GM12878 (cell line): ENCODE data around the gene UNC119. TPM values are rescaled to one million over a fixed set of nuclear protein-coding genes. Genes with fewer than 3 reads are reported as not detected.

Experiments used
- ATAC-seq: fragments of 200-7000 bp; cut with Tn5 transposase; 3 replicates; pipeline ENCODE4 v1.9.1; 2020; ENCODE audit warnings: mild to moderate bottlenecking, moderate library complexity
- BruUV-seq: library from RNA; stranded (reverse); fragments of 400-500 nt; replicated peaks from 2 replicates; lab custom pipeline; 2021; lab: Mats Ljungman, UMichigan
- CTCF ChIA-PET: fragments of 300-600 bp; sonication (Branson Sonifier 250); formaldehyde crosslinking; extraction: SDS; loops from one replicate; lab custom pipeline; 2021; ENCODE audit warnings: inconsistent platforms; lab: Yijun Ruan, JAX
- POLR2A ChIA-PET: fragments of 350-600 bp; formaldehyde crosslinking; extraction: SDS; loops from one replicate; lab custom pipeline; 2021; ENCODE audit warnings: inconsistent platforms; lab: Charles Lee
- RAD21 ChIA-PET: fragments of 300-600 bp; sonication (Branson Sonifier 250); formaldehyde crosslinking; loops from one replicate; lab custom pipeline; 2023; ENCODE audit warnings: antibody characterized with exemption; ENCODE audit not compliant: unreplicated experiment; lab: Charles Lee
- SMC1A ChIA-PET: fragments of 300-600 bp; sonication (Branson Sonifier 250); formaldehyde crosslinking; loops from one replicate; lab custom pipeline; 2023; ENCODE audit not compliant: unreplicated experiment, uncharacterized antibody; lab: Charles Lee
- DNase-seq: peaks from one replicate; pipeline ENCODE4 v3.0.0-alpha.2; 2011; ENCODE audit warnings: low read depth, low spot score
- FAIRE-seq: peaks from 3 replicates; lab custom pipeline; 2011; peaks lifted over from hg19 to GRCh38; lab: Jason Lieb, UNC
- H2AFZ ChIP-seq: 2 replicates; pipeline ENCODE4 v1.6.0; 2011; ENCODE audit warnings: low read depth, low read length, control low read depth; ENCODE audit not compliant: control insufficient read depth
- H3K27ac ChIP-seq: 2 replicates; pipeline ENCODE4 v1.5.1; 2011; ENCODE audit warnings: control low read depth; ENCODE audit not compliant: control insufficient read depth, insufficient read depth
- H3K27me3 ChIP-seq, 2 experiments: replicated peaks in 1 of 2; 2 replicates each; pipeline versions ENCODE4 v1.6.0 to v1.6.1; 2011; ENCODE audit warnings: low read length in 1 of 2; ENCODE audit not compliant: control insufficient read depth in 2 of 2, insufficient read depth in 2 of 2
- H3K36me3 ChIP-seq, 2 experiments: 2 replicates each; pipeline ENCODE4 v1.5.1; 2011; ENCODE audit warnings: low read length in 1 of 2; ENCODE audit not compliant: control insufficient read depth in 2 of 2, insufficient read depth in 2 of 2
- H3K4me1 ChIP-seq: 2 replicates; pipeline ENCODE4 v1.6.1; 2011; ENCODE audit warnings: mild to moderate bottlenecking, low read length, moderate library complexity, mixed read lengths; ENCODE audit not compliant: control insufficient read depth, insufficient read depth
- H3K4me2 ChIP-seq: 2 replicates; pipeline ENCODE4 v1.6.0; 2011; ENCODE audit warnings: control low read depth; ENCODE audit not compliant: control insufficient read depth, insufficient read depth
- H3K4me3 ChIP-seq: fragments of 200-600 bp; sonication (generic); 2 replicates; pipeline ENCODE4 v1.5.1; 2016
- H3K79me2 ChIP-seq: 2 replicates; pipeline ENCODE4 v1.6.0; 2011; ENCODE audit warnings: low read length; ENCODE audit not compliant: control insufficient read depth, insufficient read depth
- H3K9ac ChIP-seq: 2 replicates; pipeline ENCODE4 v1.8.0; 2011; ENCODE audit warnings: low read length, control low read depth, mixed read lengths; ENCODE audit not compliant: control insufficient read depth, insufficient read depth
- H3K9me3 ChIP-seq: replicated peaks from 3 replicates; pipeline ENCODE4 v1.5.1; 2011; ENCODE audit warnings: mild to moderate bottlenecking, low read length; ENCODE audit not compliant: control insufficient read depth, insufficient read depth
- H4K20me1 ChIP-seq: 2 replicates; pipeline ENCODE4 v1.6.0; 2011; ENCODE audit not compliant: control insufficient read depth, insufficient read depth
- BMI1 ChIP-seq: fragments of 450-650 bp; IDR thresholded peaks from 2 replicates; pipeline ENCODE4 v1.6.1; 2016; ENCODE audit warnings: mild to moderate bottlenecking, moderate library complexity, borderline replicate concordance
- ESRRA ChIP-seq: IDR thresholded peaks from 2 replicates; pipeline ENCODE4 v1.6.1; 2012; ENCODE audit warnings: mild to moderate bottlenecking, low read length, improper control_type of control experiment
- JUNB ChIP-seq: IDR thresholded peaks from 2 replicates; pipeline ENCODE4 v1.6.1; 2016; ENCODE audit warnings: antibody characterized with exemption, mild to moderate bottlenecking
- KAT2A ChIP-seq: conservative IDR thresholded peaks from 2 replicates; pipeline ENCODE4 v1.6.1; 2011; ENCODE audit warnings: low read depth, low read length; ENCODE audit not compliant: control insufficient read depth
- MTA2 ChIP-seq: fragments of 450-650 bp; IDR thresholded peaks from 2 replicates; pipeline ENCODE4 v1.6.1; 2016; ENCODE audit warnings: low read depth, mild to moderate bottlenecking, moderate library complexity
- MYC ChIP-seq: IDR thresholded peaks from 2 replicates; pipeline ENCODE4 v1.6.1; 2011; ENCODE audit warnings: mild to moderate bottlenecking, low read length, moderate library complexity, inconsistent platforms; ENCODE audit not compliant: insufficient read depth, insufficient replicate concordance, insufficient read length, severe bottlenecking
- NR2C1 ChIP-seq: fragments of 450-650 bp; IDR thresholded peaks from 2 replicates; pipeline ENCODE4 v1.6.1; 2017; ENCODE audit warnings: antibody characterized with exemption, mild to moderate bottlenecking, moderate library complexity
- NR2F1 ChIP-seq: fragments of 450-650 bp; conservative IDR thresholded peaks from 2 replicates; pipeline ENCODE4 v1.6.1; 2017; ENCODE audit warnings: mild to moderate bottlenecking
- SMAD5 ChIP-seq: IDR thresholded peaks from 2 replicates; pipeline ENCODE4 v1.6.1; 2016; ENCODE audit warnings: antibody characterized with exemption, low read depth
- ZNF207 ChIP-seq: fragments of 450-650 bp; IDR thresholded peaks from 2 replicates; pipeline ENCODE4 v1.6.1; 2014; ENCODE audit warnings: antibody characterized with exemption, mild to moderate bottlenecking, borderline replicate concordance
- WGBS: methylation state at CpG from one replicate; pipeline ENCODE4 v1.1.6; 2016; ENCODE audit warnings: low lambda C conversion rate; ENCODE audit not compliant: insufficient replicate concordance, insufficient coverage; ENCODE audit errors: missing lambda C conversion rate; 5-methylcytosine and 5-hydroxymethylcytosine counted together
- in situ Hi-C: fragments of 300-500 bp; cut with MboI; formaldehyde crosslinking; loops from 9 replicates; pipeline ENCODE4 v1.14.3; 2018; ENCODE audit warnings: mixed read lengths
- intact Hi-C: fragments of 100-400 bp; cut with micrococcal nuclease; formaldehyde crosslinking; loops from one replicate; pipeline ENCODE4 v1.14.2; 2022; ENCODE audit not compliant: unreplicated experiment
- polyA plus RNA-seq, 11 experiments: library from polyadenylated mRNA; depleted of rRNA in 4 of 11; unstranded in 6 of 11; stranded (reverse) in 5 of 11; fragments of >200 nt; fragmentation: Nextera tagmentation in 4 of 11; fragmentation: Illumina TruSeq in 1 of 11; extraction: Ambion mirVana in 4 of 11; extraction: Trizol in 1 of 11; gene quantifications; 1 replicate in 1 of 11; 2 replicates in 10 of 11; pipeline versions ENCODE4 v1.2.1 to v1.2.3, GENCODE V29; 2011 to 2016; ENCODE audit warnings: inconsistent platforms in 2 of 11, missing spikeins in 2 of 11, low read depth in 1 of 11
- total RNA-seq, 4 experiments: library from RNA; depleted of rRNA in 3 of 4; stranded (reverse); fragments of >200 nt in 3 of 4; fragmentation: Illumina TruSeq in 1 of 4; extraction: Trizol in 1 of 4; gene quantifications; 2 replicates each; pipeline versions ENCODE4 v1.2.1 to v1.2.3, GENCODE V29; 2013 to 2021
- TF ChIP-seq, protein P1 (sequence below): fragments of 450-650 bp; formaldehyde crosslinking; IDR thresholded peaks from 2 replicates; pipeline ENCODE4 v1.5.0; 2022; ENCODE audit warnings: mild to moderate bottlenecking, missing genetic modification characterization

The UNC119 gene
- total and polyA plus RNA-seq, 10 of the 15 experiments (the other 5 are each of a cell fraction or from before 2014, with no cell fraction given): 2.7 to 436 (median 57.8) TPM

DNA sequence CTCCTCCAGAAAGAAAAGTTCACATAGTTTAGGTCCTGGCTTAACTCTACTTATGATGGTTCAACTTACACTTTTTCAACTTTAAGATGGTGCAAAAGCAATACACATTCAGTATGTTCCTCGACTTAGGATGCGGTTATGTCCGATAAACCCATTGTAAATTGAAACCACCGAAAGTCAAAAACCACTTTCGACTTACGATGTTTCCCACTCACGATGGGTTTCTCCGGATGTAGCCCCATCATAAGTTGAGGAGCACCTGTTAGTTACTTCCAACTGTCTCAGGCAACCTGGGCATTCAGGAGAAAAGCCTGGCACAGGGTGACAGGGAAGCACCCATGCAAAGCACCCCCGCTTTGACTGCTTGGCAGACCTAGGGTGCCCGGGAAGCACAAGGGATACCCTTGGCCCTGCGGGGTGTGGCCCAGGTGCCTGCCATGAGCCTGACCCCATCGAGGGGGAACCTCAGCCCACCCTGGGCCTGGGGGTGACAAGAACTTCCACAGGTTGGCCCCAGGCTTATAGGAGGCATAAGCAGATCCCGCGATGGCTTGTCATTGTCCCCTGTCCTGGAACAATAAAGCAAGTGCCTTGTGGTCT lies 14.0 kb downstream of the UNC119 start (continued):
- TF ChIP-seq, protein P1, sequence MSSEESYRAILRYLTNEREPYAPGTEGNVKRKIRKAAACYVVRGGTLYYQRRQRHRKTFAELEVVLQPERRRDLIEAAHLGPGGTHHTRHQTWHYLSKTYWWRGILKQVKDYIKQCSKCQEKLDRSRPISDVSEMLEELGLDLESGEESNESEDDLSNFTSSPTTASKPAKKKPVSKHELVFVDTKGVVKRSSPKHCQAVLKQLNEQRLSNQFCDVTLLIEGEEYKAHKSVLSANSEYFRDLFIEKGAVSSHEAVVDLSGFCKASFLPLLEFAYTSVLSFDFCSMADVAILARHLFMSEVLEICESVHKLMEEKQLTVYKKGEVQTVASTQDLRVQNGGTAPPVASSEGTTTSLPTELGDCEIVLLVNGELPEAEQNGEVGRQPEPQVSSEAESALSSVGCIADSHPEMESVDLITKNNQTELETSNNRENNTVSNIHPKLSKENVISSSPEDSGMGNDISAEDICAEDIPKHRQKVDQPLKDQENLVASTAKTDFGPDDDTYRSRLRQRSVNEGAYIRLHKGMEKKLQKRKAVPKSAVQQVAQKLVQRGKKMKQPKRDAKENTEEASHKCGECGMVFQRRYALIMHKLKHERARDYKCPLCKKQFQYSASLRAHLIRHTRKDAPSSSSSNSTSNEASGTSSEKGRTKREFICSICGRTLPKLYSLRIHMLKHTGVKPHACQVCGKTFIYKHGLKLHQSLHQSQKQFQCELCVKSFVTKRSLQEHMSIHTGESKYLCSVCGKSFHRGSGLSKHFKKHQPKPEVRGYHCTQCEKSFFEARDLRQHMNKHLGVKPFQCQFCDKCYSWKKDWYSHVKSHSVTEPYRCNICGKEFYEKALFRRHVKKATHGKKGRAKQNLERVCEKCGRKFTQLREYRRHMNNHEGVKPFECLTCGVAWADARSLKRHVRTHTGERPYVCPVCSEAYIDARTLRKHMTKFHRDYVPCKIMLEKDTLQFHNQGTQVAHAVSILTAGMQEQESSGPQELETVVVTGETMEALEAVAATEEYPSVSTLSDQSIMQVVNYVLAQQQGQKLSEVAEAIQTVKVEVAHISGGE (CRISPR knock-in tag): no peak
- TF ChIP-seq NR2F1 (no peak), SMAD5 (no peak), ZNF207 (no peak), MYC (no peak), MTA2 (no peak), NR2C1 (no peak)

DNA sequence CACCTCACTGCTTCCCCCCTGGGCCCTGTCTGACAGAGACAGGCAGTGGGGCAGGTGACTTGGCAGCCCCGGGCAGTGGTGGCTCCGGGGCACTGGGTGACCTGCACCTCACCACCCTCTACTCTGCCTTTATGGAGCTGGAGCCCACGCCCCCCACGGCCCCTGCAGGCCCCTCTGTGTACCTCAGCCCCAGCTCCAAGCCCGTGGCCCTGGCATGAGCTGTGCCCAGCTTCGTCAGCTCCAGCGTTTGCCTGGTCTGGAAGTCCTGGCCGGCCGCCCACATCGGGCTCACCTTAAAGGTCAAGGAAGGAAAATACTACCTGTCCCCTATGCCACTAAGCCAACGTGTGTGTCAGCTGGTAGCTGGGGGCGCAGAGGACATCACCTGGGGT lies 15.2 kb downstream of the UNC119 start:
- H2AFZ ChIP-seq: no peak overlapping the region
- H3K27me3 ChIP-seq: no peaks in the 10 kb centered on the region
- TF ChIP-seq KAT2A: no peak
- no peak for TF ChIP-seq BMI1
- no peak for TF ChIP-seq ESRRA
- no peak for TF ChIP-seq ZNF207
- TF ChIP-seq JUNB: no peak
- CTCF ChIA-PET: interaction anchor here (0.5 to 4.2 kb wide), 4 partner anchors 10 to 355 kb away, joined by 3 to 59 read pairs (median 3); no protein-coding TSS in a partner anchor
- no peaks in the 10 kb centered on the region for H3K4me1 ChIP-seq
- WGBS: 68% methylated on average over 9 of the region's 12 CpGs
- H3K9ac ChIP-seq: no peak overlapping the region
- H4K20me1 ChIP-seq: no peaks in the 10 kb centered on the region
- DNase-seq (no peak), ATAC-seq (no peak), FAIRE-seq (no peak)
- POLR2A ChIA-PET: interaction anchor here (0.6 to 1.2 kb wide), 2 partner anchors 10 to 54 kb away, joined by 3 read pairs; no protein-coding TSS in a partner anchor
- no peaks in the 10 kb centered on the region for H3K36me3 ChIP-seq
- H3K27ac ChIP-seq: no peak overlapping the region
- H3K4me2 ChIP-seq: no peak overlapping the region
- RAD21 ChIA-PET: interaction anchor here (0.8 to 1.2 kb wide), 2 partner anchors 35 to 39 kb away, joined by 3 to 5 read pairs; partner anchors contain the start of gene ALDOC
- SMC1A ChIA-PET: interaction anchor here (0.8 to 1.6 kb wide), 4 partner anchors 11 to 68 kb away, joined by 3 to 6 read pairs (median 4); no protein-coding TSS in a partner anchor
- no peaks in the 10 kb centered on the region for H3K9me3 ChIP-seq
- intact Hi-C loops (no loop called here), in situ Hi-C loops (no loop called here)
- no peak overlapping the region for H3K4me3 ChIP-seq
- H3K79me2 ChIP-seq: no peaks in the 10 kb centered on the region
- BruUV-seq: no TSS peak
